Measurements from ENCODE around the gene B9D1.

Gene B9D1

GRCh38 chr17:19385521-19385983 lies 23.0 kb upstream of the B9D1 start:
- in situ Hi-C loops (cut with HindIII; ENCODE audit: low sequenced_read_pairs): no loop called here
- DNase-seq (ENCODE audit: low read depth, low spot score): no peak
- TF ChIP-seq CTCF (IDR thresholded peaks at IDR 0.05; ENCODE audit: low read depth, low read length): no peak
- H3K4me3 ChIP-seq (ENCODE audit: low read depth, low read length): peak overlapping the region; percentile 53

GRCh38 chr17:19384723-19385391 lies 22.3 kb upstream of the B9D1 start:
- peak overlapping the region; percentile 2 for H3K4me3 ChIP-seq (ENCODE audit: low read depth, low read length)
- DNase-seq (ENCODE audit: low read depth, low spot score): peak; percentile 85
- in situ Hi-C loops (cut with HindIII; ENCODE audit: low sequenced_read_pairs): no loop called here
- TF ChIP-seq CTCF (IDR thresholded peaks at IDR 0.05; ENCODE audit: low read depth, low read length): no peak

- in situ Hi-C loops (cut with HindIII; ENCODE audit: low sequenced_read_pairs): no loop called here
- no peak for TF ChIP-seq CTCF (IDR thresholded peaks at IDR 0.05; ENCODE audit: low read depth, low read length)
- H3K4me3 ChIP-seq (ENCODE audit: low read depth, low read length): no peak overlapping the region
- DNase-seq (ENCODE audit: low read depth, low spot score): no peak
Measured at GRCh38 chr17:19383681-19384470, 21.4 kb upstream of the B9D1 start.

DNA sequence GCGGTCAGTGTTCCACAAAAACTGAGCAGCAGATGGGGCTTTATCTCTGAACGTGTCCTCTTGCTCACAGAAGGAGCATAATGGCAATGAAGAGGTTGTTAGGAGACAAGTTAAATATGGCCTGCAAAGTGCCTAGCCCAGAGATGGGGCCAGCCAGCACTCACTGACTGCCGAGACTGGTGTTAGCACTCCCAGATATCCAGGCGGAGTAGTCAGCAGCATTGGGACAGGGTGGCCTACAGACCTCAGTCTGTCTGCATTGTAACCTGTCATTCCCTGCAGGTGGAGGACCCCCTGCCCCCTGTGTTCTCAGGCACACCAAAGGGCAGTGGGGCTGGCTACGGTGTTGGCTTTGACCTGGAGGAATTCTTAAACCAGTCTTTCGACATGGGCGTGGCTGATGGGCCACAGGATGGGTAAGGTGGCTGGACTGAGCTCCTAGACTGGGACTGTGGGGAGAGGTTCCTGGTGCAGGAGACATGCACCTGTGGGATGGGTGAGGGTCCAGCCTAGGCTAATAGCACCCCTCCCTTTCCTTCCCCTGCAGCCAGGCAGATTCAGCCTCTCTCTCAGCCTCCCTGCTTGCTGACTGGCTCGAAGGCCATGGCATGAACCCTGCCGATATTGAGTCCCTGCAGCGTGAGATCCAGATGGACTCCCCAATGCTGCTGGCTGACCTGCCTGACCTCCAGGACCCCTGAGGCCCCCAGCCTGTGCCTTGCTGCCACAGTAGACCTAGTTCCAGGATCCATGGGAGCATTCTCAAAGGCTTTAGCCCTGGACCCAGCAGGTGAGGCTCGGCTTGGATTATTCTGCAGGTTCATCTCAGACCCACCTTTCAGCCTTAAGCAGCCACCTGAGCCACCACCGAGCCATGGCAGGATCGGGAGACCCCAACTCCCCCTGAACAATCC lies 20.3 kb upstream of the B9D1 start:
- no peak for TF ChIP-seq CTCF (IDR thresholded peaks at IDR 0.05; ENCODE audit: low read depth, low read length)
- H3K4me3 ChIP-seq (ENCODE audit: low read depth, low read length): no peak overlapping the region
- DNase-seq (ENCODE audit: low read depth, low spot score): no peak
- in situ Hi-C loops (cut with HindIII; ENCODE audit: low sequenced_read_pairs): no loop called here

- in situ Hi-C loops (cut with HindIII; ENCODE audit: low sequenced_read_pairs): no loop called here
- DNase-seq (ENCODE audit: low read depth, low spot score): no peak
- no peak for TF ChIP-seq CTCF (IDR thresholded peaks at IDR 0.05; ENCODE audit: low read depth, low read length)
- H3K4me3 ChIP-seq (ENCODE audit: low read depth, low read length): no peak overlapping the region
Measured at GRCh38 chr17:19381741-19382444, 19.4 kb upstream of the B9D1 start.

- DNase-seq (ENCODE audit: low read depth, low spot score): no peak
- H3K4me3 ChIP-seq (ENCODE audit: low read depth, low read length): no peak overlapping the region
- in situ Hi-C loops (cut with HindIII; ENCODE audit: low sequenced_read_pairs): no loop called here
- no peak for TF ChIP-seq CTCF (IDR thresholded peaks at IDR 0.05; ENCODE audit: low read depth, low read length)
Measured at GRCh38 chr17:19381361-19381740, 18.8 kb upstream of the B9D1 start.

All from astrocyte of the spinal cord (primary cell).